ENCODE results near the gene TMSB4X.

- TF ChIP-seq, protein P1, sequence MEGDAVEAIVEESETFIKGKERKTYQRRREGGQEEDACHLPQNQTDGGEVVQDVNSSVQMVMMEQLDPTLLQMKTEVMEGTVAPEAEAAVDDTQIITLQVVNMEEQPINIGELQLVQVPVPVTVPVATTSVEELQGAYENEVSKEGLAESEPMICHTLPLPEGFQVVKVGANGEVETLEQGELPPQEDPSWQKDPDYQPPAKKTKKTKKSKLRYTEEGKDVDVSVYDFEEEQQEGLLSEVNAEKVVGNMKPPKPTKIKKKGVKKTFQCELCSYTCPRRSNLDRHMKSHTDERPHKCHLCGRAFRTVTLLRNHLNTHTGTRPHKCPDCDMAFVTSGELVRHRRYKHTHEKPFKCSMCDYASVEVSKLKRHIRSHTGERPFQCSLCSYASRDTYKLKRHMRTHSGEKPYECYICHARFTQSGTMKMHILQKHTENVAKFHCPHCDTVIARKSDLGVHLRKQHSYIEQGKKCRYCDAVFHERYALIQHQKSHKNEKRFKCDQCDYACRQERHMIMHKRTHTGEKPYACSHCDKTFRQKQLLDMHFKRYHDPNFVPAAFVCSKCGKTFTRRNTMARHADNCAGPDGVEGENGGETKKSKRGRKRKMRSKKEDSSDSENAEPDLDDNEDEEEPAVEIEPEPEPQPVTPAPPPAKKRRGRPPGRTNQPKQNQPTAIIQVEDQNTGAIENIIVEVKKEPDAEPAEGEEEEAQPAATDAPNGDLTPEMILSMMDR (IDR thresholded peaks at IDR 0.05; ENCODE audit: low read depth, low read length, poor library complexity, severe bottlenecking): no peak
- TF ChIP-seq EZH2phosphoT487 (IDR thresholded peaks at IDR 0.05; ENCODE audit: borderline replicate concordance, low read length): no peak
Observed at GRCh38 chrX:12977761-12978204, 2.9 kb downstream of the TMSB4X start.
